Kidney epithelial cell (primary cell): ENCODE data around the gene PPP6R1. TPM values are rescaled to one million over a fixed set of nuclear protein-coding genes. Genes with fewer than 3 reads are reported as not detected.

ENCODE experiments used
- total RNA-seq: library from RNA; depleted of rRNA; stranded (reverse); fragments of >200 nt; gene quantifications from 2 replicates; pipeline ENCODE4 v1.2.3, GENCODE V29; 2015

The PPP6R1 gene
- total RNA-seq, 1 donor from 2014 or later, result 41.5 TPM

Other genes starting within 250 kb of the PPP6R1 start
- 0.33 TPM in 1 of 2 replicates, not detected in the other for gene GP6, start 220.8 kb downstream of the PPP6R1 start, total RNA-seq
- gene RDH13, start 195.9 kb downstream of the PPP6R1 start, total RNA-seq, result 16.6 and 23.4 TPM in 2 replicates
- gene EPS8L1, start 183.1 kb downstream of the PPP6R1 start, total RNA-seq, result 30.5 and 33.8 TPM in 2 replicates
- gene PPP1R12C, start 141.4 kb downstream of the PPP6R1 start, total RNA-seq, result 62.9 and 94.8 TPM in 2 replicates
- 5.8 and 7.1 TPM in 2 replicates for gene TNNT1, start 109.8 kb downstream of the PPP6R1 start, total RNA-seq
- 2.7 and 4.7 TPM in 2 replicates for gene TNNI3, start 101.3 kb downstream of the PPP6R1 start, total RNA-seq
- 0.21 and 1.3 TPM in 2 replicates for gene DNAAF3, start 92.4 kb downstream of the PPP6R1 start, total RNA-seq
- gene SYT5, start 78.7 kb downstream of the PPP6R1 start, total RNA-seq, result 0.17 TPM in 1 of 2 replicates, not detected in the other
- 0.55 and 2.1 TPM in 2 replicates for gene PTPRH, start 49.5 kb downstream of the PPP6R1 start, total RNA-seq
- 2.3 and 7.5 TPM in 2 replicates for gene TMEM86B, start 30.3 kb downstream of the PPP6R1 start, total RNA-seq
- gene HSPBP1, start 21.1 kb upstream of the PPP6R1 start, total RNA-seq, result 64.3 and 77.8 TPM in 2 replicates
- 4.7 and 6.0 TPM in 2 replicates for gene BRSK1, start 25.0 kb upstream of the PPP6R1 start, total RNA-seq
- gene TMEM150B, start 66.3 kb upstream of the PPP6R1 start, total RNA-seq, result not detected in 2 replicates
- gene KMT5C, start 80.9 kb upstream of the PPP6R1 start, total RNA-seq, result 9.6 and 11.9 TPM in 2 replicates
- 0.14 and 0.29 TPM in 2 replicates for gene COX6B2, start 95.7 kb upstream of the PPP6R1 start, total RNA-seq
- 0.07 TPM in 1 of 2 replicates, not detected in the other for gene GARIN5B, start 104.2 kb upstream of the PPP6R1 start, total RNA-seq
- gene IL11, start 111.4 kb upstream of the PPP6R1 start, total RNA-seq, result 32.1 and 38.7 TPM in 2 replicates
- gene TMEM190, start 117.8 kb upstream of the PPP6R1 start, total RNA-seq, result not detected in 2 replicates
- 1.4 and 4.1 TPM in 2 replicates for gene TMEM238, start 125.3 kb upstream of the PPP6R1 start, total RNA-seq
- gene RPL28, start 126.9 kb upstream of the PPP6R1 start, total RNA-seq, result 630 and 742 TPM in 2 replicates
- 53.4 and 53.6 TPM in 2 replicates for gene UBE2S, start 148.8 kb upstream of the PPP6R1 start, total RNA-seq
- not detected in 2 replicates for gene SHISA7, start 184.3 kb upstream of the PPP6R1 start, total RNA-seq
- gene ISOC2, start 202.6 kb upstream of the PPP6R1 start, total RNA-seq, result 49.8 and 60.5 TPM in 2 replicates
- not detected in 2 replicates for gene C19orf85, start 205.7 kb upstream of the PPP6R1 start, total RNA-seq
- gene ZNF628, start 217.6 kb upstream of the PPP6R1 start, total RNA-seq, result 7.3 and 15.8 TPM in 2 replicates
- gene NAT14, start 226.2 kb upstream of the PPP6R1 start, total RNA-seq, result 17.1 and 18.2 TPM in 2 replicates
- gene SSC5D, start 229.4 kb upstream of the PPP6R1 start, total RNA-seq, result 0.21 and 0.33 TPM in 2 replicates